HG02763 (cell line): ENCODE data around the gene SLC22A6.

Experiments used
- ATAC-seq: cut with Tn5 transposase; IDR thresholded peaks from one replicate; pipeline ENCODE4 v1.9.1; 2021; ENCODE audit warnings: mild to moderate bottlenecking, moderate library complexity; ENCODE audit not compliant: unreplicated experiment

SLC22A6 gene, protein sequence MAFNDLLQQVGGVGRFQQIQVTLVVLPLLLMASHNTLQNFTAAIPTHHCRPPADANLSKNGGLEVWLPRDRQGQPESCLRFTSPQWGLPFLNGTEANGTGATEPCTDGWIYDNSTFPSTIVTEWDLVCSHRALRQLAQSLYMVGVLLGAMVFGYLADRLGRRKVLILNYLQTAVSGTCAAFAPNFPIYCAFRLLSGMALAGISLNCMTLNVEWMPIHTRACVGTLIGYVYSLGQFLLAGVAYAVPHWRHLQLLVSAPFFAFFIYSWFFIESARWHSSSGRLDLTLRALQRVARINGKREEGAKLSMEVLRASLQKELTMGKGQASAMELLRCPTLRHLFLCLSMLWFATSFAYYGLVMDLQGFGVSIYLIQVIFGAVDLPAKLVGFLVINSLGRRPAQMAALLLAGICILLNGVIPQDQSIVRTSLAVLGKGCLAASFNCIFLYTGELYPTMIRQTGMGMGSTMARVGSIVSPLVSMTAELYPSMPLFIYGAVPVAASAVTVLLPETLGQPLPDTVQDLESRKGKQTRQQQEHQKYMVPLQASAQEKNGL

GRCh38 chr11:62984451-62984991, at the start of gene SLC22A6:
Gene SLC22A6, minus strand, starts transcription at chr11:62984967. Its CDS starts 277 bp downstream, at chr11:62984690.
- ATAC-seq, result no peak

- no peak for ATAC-seq
Observed at GRCh38 chr11:63032457-63032856, 47.7 kb upstream of the SLC22A6 start.

GRCh38 chr11:63023841-63024648, 39.3 kb upstream of the SLC22A6 start:
- ATAC-seq, result peak; percentile 47

- ATAC-seq, result no peak
Observed at GRCh38 chr11:63023222-63023814, 38.6 kb upstream of the SLC22A6 start.

- ATAC-seq, result no peak
Observed at GRCh38 chr11:63022441-63022840, 37.7 kb upstream of the SLC22A6 start.

DNA sequence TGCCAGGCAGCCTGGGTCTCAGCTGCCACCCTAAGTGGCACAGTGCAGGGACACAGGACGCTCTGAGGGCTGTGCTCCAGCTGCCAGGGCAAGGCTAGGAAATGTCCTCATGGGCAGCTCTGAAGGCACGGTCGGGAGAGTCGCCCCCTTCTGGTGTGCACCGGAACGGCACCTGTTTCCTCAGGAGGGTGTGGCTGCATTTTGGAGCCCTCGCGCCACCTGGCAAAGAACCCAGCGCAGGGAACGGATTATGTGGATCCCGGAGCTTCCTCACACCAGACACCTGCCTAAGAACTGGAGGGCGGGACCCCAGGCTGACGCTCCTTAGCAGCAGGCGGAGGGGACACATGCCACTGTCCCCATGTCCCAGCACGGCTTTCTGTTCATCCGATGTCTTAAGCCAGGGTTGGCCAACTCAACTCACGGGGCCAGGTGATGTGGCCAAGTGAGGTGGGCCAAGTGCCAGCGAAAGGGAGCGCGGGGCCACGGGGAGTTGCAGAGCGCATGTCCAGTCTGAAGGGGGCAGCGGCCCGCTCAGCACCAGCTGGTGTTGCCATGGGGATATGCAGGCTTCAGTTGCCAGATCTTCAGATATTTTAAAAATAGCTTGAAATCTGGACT, 36.0 kb upstream of the SLC22A6 start:
- no peak for ATAC-seq

DNA sequence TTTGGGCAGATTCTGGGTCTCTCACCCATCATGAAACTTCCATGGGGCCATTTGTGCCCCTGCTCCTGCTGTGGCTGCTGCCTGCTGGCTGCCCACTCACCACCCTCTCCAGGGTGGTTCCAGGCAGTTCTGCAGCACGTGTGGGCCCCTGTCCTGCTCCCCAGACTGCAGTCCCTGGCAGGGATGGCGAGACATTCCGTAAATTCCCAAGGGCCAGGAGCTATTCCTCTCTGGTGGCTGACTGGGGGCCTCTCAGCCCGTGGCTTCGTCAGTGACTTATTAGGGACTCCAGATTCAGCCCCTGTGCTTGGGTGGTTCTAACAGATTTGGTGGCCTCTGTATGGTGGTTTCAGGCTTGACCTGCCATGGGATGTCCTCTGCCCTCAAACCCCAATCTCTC, 34.7 kb upstream of the SLC22A6 start:
- no peak for ATAC-seq

GRCh38 chr11:63017306-63017974, 32.7 kb upstream of the SLC22A6 start:
- ATAC-seq, result no peak

DNA sequence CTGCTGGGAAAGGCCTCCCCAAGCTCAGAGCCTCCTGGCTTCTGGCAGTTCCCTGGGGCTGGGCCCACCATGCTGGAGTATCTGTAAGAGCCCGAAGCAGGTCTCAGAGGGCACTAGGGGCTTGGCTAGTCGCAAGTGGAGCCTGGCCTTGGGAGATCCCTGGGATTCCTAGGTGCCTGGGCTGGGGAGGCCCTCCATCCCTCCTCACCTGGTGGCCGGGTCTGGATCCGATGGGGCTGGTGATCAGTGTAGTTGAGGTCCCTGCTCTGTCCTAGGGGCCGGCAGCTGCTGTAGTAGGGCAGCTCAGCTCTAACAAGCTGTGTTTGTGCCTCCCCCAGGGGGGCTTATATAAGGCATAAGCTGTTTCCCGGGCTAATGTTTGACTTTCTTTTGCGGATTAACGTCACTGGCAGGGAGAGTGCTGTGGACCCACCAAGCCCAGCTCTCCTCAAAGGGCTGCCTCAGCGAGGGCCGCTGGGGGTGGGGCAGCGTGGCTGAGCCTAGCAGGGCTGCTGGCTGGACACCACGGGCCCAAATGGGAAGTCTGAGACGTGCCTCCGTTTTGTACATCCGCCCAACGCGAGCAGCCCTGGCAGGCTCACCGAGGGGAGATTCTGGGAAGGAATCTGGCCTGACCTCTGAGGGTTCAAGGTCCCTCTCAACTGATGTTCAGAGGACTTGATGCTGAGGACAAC, 30.9 kb upstream of the SLC22A6 start, which contains the start of gene SLC22A8:
TSS of gene SLC22A8 (minus strand) at position 321 of the 695 bp plus-strand sequence. CDS start 883 bp downstream, outside the sequence.
- ATAC-seq, result no peak

- no peak for ATAC-seq
Observed at GRCh38 chr11:63014408-63015055, 29.8 kb upstream of the SLC22A6 start.

- no peak for ATAC-seq
Observed at GRCh38 chr11:63012839-63013238, 28.1 kb upstream of the SLC22A6 start.

DNA sequence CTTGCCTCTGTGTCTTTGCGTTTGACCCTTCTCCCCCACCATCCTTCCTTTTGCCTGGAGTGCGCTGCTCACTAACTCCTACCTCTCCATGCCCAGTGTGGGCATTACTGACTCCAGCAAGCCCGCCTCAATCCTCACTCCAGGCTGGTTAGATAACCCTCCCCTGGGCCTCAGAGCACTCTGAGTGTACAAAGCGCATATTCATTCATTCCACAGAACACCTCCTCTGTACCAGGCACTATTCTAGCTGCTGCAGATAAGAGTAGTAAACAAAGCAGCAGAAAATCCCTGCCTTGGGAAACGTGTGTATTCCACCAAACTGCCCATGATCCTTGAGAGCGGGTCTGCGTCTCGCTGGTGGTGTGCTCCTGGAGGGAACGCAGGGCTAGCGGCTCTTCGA, 27.7 kb upstream of the SLC22A6 start:
- no peak for ATAC-seq

DNA sequence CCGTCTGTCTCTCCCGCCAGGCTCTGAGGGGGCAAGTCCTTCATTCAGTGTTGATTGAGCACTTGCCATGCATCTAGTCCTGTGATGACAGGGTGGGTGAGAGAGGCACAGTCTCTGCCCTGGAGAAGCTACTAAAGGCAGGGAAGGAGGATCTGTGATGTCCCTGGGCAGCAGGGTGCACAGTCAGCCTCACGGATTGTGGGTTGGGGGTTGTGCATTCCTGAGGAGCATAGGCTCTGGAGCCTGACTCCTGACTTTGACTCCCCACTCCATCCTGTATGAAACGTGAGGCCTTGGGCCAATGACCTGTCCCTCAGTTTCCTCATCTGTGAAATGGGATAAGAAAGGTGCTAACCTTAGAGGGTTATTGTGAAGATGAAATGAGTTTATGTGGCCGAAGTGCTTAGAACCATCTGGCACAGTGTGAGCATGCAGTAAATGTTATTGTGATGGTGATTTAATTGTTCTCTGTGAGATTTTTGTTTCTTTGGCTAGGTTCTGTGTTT, 26.2 kb upstream of the SLC22A6 start:
- ATAC-seq, result no peak

GRCh38 chr11:63007920-63008319, 23.2 kb upstream of the SLC22A6 start:
- ATAC-seq, result no peak

- no peak for ATAC-seq
Observed at GRCh38 chr11:63001456-63001855, 16.7 kb upstream of the SLC22A6 start.

- no peak for ATAC-seq
Observed at GRCh38 chr11:62999649-63000048, 14.9 kb upstream of the SLC22A6 start.

DNA sequence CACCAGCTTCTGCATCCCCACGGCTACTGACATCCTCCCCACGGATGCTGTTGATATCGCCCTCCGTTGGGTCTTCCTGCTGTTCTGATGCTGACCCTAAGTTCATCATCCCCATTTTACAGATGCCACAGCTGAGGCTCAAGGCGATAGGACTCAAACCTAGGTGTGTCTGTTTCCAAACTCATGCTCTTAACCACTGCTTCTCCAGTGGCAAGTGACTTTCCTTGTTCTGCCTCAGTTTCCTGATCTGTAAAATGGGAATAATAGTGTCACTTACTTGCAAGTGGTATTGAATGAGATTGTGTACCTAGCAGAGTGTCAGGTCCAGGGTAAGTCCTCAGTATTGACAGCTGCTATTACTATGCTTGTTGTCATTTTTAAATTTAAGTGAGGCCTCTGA, 14.4 kb upstream of the SLC22A6 start:
- ATAC-seq, result no peak

DNA sequence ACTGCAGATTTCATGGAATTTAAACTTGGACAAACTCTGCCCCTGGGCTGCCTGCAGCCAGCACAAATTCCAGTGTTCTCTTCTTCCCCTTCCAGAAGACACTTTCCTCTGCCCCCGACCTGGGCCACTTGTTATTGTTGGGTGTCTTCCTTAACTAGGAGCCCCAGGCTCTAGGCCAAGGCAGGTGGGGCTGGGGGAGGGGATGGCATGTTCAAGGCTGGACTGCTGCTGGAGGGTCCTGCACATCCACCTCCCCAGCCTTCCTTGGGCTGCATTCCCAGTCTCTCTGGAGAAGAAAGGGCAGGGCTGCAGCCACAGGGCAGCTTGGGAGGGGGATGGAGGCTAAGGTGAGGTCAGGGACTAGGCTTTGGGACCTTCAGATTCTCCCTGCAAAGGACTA, 11.5 kb upstream of the SLC22A6 start:
- no peak for ATAC-seq

DNA sequence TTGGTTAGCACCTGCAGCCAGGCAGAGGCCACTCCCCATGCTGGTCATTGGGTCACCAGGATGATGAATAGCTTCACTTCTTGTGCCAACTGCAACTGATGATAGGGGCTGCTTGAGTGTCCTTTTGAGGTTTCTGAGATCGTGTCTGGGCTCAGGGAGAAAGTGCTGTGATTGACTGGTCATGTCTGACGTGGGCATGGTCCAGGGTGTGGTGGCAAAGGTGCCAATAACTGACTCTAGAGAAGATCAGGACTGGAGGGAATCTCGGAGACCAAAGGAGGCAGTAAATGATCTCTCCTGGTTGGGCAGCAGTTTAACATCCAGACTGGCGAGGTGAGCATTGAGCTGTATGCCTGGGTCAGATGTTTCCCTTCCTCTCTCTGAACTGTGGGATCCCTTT, 10.0 kb upstream of the SLC22A6 start:
- ATAC-seq, result no peak
